GM18508 (cell line): Measurements from ENCODE around the gene WDTC1.

Source experiments
- ATAC-seq: cut with Tn5 transposase; IDR thresholded peaks from one replicate; pipeline ENCODE4 v1.9.1; 2021; ENCODE audit warnings: moderate number of reproducible peaks; ENCODE audit not compliant: insufficient read depth, unreplicated experiment

The WDTC1 gene

DNA sequence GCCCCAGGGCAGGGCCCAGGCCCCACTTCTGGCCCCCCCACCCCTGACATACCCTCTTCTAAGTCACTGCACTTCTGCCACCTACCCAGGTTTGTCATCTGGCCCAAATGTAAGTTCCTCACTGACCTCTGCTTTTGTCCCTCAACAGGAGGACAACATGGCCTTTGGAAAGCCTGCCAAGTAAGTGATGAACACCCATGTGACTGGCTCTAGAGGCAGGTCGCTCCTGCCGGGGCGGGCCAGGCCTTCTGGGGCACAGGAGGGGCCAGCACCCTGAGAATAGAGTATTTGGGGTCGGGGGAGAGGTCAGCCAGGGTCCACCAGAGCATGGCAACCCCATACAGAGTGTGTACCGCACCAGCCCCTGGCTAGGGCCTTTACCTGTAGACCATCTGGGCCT is 97.5 kb downstream of the WDTC1 start:
- ATAC-seq, result no peak

DNA sequence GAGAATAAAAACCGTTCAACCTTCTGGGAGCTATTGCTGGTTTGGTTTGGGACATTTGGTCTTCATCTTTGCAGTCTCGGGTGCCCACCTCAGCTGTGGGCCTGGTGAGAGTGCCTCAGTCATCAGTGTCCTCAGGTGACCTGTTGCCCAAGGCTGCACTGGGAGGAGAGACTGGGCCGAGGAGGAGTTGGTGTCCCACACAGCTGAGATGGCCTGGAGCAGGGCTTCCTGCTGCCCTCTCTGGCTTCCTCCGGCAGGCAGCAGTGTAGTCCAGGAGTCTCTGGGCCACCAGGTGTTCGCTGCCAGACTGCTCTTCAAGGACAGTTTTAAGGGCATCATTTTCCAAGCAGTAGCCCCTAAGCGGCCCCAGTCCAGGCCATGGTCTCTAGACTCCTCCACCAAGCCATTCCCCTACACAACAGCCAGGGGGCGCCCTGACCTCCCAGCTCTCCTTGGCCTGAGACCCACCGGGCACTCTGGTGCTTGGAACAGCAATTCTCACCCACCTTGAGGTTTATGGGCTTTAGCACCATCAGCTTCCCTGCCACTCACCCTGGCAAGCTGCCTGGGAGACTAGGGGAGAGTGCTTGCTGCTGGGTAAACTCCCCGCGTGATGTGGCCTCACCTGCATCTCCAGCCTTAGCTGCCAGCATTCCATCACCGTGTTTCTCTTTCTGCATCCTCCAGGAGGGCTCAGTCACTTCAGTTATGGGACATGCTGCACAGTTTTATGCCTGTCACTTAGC is 98.3 kb downstream of the WDTC1 start:
- ATAC-seq, result no peak

DNA sequence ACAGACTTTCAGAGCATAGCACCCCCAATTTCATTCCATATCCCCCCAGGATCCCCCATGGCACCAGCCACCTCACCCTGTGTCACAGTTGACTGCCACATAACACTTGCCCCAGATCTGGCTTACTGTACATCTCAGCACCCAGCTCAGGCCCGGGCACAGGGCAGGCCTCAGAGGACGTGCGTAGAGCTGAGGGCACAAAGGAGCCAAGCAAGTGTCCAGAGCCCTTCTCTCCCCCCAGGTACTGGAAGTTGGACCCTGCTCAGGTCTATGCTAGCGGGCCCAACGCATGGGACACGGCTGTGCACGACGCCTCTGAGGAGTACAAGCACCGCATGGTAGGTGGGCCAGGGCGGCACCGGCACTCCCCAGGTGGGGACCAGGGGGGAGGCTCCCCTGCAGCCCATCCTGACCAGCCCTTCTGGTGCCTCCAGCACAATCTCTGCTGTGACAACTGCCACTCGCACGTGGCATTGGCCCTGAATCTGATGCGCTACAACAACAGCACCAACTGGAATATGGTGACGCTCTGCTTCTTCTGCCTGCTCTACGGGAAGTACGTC is 99.4 kb downstream of the WDTC1 start:
- ATAC-seq, result no peak

DNA sequence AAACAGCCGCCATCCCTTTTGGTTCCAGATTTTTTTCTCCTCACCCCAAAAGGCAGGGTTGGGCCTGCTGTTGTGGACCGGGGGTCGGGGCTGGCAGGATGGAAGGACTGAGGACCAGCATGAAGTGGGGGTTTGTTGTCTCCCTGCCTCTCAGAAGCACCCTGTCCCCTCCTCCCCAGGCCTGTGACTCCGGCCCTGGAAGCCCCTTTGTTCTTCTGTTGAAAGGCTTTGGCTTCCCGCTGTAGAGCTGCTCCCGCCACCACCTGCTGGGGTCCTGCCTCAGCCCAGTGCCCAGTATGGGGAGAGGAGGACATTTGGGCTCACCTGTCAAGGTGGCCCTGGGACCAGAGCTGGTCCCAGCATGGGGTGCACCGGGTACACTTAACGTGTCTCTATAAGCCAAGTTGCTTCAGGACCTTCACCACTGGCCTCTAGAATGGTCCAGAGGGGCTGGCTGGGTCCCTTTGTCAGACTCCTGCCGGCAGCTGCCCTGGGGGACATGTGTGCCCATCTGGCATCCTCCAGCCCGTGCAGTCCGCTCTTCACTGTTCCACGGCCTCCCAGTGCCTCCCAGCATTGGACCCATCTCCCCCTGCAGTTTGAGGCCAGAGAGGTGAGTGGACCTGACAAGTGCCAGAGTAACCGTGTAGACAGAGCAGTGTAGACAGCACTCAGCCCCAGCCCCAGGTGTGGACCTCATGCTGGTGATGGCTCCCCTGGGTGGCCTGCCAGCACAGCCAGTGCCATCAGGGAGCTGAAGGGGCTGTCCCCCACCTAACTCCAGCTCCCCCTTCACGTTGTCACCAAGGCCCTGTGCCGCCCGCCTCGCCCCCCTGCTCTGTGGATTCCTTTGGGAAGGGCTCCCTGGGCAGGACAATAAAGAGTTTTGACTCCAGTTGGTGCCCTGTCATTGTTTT is 101.3 kb downstream of the WDTC1 start:
- ATAC-seq, result no peak

DNA sequence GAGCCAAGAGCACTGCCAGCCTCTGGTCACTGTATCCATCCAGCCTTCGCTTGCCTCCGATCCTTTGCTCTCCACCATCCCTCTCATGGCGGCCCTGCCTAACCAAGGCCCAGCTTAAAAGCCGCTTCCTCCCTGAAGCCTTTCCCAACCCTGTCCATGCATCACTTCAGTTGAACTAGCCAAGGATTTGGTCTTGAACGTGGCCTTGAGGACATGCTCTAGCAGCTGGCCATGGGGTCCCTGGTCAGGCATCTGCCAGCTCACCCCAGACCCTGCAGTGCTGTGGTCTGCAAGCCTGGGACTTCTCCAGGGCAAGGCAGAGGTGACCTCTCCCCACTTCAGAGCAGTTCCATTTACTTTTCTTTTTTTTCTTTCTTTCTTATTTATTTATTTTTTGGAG is 102.3 kb downstream of the WDTC1 start:
- ATAC-seq, result no peak

DNA sequence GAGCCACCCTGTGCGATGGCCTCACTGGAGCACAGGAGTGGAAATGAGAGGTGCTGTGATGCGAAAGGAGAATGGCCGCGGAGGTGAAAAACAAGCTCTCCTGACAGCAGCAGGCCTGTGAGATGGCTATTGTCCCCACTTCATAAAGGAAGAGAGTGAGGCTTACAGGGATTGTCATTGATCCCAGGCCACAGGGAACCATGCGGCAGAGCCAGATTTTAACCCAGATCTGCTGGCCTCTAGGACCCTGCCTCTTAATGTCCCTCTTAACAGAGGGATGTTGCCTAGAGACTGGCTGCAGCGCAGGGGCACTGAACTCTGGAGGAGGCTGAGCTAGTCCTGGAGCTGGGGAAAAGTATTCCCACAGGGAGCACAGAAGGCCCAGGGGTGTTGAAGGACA is 104.3 kb downstream of the WDTC1 start:
- no peak for ATAC-seq

DNA sequence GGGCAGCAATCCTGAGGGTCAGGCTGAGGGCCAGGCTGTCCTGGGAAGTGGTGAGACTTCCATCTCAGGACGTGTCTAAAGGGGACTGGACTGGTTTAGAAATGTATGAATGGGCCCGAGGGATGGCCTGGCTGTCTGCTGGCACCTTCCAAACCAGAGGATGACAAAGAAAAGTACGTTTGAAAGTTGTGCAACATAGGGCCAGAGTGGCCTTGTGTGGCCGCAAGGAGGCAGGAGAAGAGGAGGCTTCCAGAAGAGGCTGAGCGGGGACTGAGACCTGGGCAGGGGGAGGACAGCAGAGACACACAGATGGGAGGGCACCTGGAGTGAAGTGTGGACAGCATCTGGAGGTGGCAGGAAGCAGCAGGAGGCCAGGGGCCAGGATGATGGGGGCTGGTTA is 104.8 kb downstream of the WDTC1 start:
- ATAC-seq, result no peak

DNA sequence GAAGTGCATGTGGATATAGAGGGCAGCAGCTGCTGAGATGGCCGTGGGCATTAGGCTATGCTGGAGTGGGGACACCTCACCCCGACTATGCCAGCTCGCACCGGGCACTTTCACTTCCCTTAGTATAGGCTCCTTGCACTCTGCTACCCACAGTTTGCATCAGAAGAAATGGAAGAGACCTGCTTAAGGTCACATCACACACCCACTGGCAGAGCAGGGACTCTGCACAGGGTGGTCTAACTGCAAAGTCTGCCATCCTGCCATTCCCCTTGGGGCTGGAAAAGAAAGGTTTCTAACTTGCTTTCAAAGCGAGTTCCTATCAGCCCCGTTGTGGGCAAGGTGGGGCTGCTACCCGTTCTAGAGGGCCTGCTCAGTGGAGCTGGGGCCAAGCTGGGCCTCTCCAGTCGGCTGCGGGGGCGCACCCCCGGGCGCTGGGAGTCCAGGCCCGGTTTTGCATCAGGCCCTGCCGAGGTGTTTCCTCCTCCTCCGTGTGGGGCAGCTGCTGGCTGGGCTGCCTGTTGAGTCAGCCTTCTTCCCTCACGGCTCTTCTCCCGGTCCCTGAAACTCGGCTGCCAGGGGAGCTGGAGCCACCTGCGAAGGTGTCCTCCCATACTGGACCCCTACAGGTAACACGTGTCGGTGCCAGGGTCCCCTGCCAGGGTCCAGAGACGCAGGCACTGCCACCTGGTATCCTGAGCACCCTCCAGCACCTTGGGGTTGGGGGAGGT is 107.3 kb downstream of the WDTC1 start, which contains the start of gene SYTL1:
Gene SYTL1 (plus strand): TSS at position 498 of the 728 bp plus-strand sequence. CDS start 3,313 bp downstream, outside the sequence.
- ATAC-seq, result no peak

DNA sequence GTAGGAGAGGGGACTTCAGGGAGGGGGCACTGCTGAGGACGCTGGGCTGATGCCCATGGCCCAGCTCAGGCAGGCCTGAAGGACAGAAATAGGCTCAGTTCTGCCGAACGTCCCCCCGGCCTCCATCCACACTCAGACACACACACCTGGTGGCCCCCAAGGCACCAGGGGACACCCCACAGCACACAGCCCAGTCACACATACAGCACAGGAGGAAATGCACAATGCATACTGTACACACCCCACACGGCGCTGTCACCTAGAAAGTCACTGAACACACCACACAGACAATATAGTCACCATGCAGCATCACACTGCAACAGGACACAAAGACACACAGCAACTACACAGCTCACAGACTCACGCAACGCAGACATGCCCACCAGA is 108.0 kb downstream of the WDTC1 start:
- ATAC-seq, result no peak

DNA sequence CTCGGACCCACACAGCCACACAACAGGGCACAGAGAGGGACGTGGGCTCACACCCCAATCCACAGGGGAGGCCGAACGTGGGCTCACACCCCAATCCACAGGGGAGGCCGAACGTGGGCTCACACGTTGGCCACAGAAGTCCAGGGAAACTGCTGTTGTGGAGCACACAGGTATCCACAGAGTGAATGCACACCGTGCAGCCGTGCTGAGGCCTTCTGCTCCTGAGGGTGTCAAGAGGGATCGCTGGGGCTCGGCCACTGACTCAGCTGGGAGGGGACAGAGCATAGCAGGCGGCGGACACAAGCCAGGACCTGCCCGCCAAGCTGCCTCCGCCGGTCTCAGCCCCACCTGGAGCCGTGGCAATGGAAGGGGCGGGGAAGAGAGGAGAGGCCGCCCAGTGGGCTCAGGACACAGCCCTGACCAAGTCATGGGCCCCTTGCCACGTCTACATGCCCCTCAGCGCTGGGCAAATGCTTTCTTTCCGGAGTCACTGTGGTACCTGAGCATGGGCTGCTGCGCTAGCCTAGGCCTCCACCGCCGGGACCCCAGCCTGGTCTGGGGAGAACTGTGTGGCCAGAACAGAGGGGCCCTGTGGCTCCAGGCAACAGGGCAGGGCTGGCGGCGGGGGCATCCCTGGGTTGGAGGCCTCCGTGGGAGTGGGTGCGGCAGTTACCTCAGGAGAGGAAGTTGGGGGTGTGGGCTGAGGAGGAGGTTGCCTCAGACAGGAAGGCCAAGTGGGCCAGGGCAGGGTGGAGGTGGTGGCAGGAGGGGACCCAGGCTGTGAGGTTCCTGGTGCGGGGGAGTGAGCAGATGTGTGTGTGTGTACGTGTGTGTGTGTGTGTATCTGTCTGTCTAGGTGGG is 108.6 kb downstream of the WDTC1 start:
- ATAC-seq, result no peak

DNA sequence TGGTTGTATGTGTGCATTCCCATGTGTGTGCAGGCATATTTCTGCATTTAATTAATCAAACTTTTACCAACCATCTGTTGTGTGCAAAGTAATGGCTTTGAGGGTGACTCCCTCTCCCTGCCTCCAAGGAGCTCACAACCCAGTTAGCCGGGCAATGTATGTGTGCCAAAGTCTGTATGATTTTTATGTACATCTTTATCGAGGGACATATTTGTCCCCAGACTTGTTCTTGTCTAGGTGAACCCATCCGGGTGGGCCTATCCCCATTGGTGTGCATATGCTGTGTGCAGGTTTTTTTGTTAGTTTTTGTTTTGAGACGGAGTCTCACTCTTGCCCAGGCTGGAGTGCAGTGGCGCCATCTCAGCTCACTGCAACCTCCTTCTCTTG is 109.2 kb downstream of the WDTC1 start:
- no peak for ATAC-seq

DNA sequence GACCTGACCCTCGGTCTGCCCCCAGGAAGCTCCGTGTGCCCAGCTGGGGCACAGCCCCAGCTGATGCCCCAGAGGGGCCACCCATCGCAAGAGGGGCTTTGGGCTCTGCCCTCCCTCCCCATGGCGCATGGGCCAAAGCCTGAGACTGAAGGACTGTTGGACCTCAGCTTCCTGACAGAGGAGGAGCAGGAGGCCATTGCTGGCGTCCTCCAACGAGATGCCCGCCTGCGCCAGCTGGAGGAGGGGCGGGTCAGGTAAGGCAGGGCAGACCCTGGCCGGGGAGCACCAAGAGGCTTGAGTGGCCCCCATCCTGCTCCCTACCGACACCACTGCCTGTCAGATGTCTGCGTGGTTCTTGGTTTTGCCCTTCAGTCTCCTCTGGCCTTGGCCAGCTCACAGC is 110.8 kb downstream of the WDTC1 start:
- no peak for ATAC-seq

DNA sequence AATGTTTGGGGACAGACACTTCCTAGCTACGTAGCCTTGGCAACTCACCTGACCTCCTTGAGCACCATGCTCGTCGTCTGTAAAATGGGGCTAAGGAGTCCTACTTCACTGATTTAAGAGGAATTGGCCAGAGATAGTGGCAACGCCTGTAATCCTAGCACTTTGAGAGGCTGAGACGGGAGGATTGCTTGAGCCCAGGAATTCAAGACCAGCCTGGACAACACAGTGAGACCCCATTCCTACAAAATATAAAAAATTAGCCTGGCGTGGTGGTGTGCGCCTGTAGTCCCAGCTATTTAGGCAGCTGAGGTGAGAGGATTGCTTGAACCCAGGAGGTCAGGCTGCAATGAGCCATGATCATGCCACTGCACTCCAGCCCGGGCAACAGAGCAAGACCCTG is 111.9 kb downstream of the WDTC1 start:
- ATAC-seq, result no peak

DNA sequence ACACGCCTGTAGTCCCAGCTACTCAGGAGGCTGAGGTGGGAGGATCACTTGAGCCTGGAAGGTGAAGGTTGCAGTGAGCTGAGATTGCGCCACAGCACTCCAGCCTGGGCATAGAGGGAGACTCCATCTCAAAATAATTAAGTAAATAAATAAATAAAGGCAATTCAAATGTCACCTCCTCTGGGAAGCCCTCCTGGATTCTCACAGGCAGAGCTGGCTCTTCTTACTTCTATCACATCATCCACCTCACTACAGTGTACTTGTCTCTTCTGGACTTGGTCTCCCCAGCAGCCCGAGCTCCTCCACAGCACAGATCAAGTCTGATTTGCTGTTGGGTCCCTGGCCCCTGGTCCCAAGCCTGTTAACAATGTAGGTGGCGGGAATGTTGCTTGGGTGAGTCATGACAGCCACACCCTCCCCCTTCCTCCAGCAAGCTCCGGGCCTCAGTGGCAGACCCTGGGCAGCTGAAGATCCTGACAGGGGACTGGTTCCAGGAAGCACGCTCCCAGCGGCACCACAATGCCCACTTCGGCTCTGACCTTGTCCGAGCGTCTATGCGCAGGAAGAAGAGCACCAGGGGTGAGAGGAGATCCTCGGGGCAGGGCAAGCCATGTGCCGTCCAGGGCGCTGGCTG is 112.7 kb downstream of the WDTC1 start:
- no peak for ATAC-seq

DNA sequence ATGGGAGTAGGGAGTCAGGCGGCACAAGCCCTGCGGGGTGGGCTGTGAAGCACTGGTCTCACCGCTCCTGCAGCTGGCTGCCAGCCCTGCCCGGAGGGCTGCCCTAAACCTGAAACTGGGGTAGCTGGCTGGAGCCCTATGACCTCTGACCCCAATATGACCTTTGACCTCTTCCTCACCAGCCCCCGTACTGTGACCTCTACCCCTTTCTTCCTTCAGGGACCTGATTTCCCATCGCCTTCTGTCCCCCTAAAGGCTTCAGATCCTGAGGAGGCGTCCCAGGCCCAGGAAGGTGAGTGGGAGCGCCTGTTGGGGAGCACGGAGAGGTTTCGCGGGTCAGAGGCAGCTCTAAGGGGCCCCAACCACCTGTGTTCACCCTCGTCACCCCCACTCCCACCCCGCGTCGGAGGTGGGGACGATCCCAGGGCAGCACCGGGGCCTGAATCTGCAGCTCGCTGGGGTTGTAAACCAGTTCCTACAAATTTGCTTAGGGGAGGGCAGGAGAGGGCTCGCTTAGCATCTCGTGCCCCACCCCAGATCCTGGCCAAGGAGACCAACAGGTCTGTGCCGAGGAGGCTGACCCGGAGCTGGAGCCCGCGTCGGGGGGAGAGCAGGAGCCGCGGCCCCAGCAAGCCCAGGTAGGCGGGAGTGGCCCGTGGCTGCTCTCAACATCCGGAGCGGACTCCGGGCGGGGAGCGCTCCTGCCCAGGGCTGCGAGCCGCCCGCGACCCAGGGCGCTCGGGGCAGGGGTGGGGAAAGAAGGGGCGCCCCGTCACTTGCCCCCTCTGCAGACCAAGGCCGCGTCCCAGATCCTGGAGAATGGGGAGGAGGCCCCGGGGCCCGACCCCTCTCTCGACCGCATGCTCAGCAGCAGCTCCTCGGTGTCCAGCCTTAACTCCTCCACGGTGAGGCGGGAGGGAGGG is 114.7 kb downstream of the WDTC1 start:
- ATAC-seq, result no peak

DNA sequence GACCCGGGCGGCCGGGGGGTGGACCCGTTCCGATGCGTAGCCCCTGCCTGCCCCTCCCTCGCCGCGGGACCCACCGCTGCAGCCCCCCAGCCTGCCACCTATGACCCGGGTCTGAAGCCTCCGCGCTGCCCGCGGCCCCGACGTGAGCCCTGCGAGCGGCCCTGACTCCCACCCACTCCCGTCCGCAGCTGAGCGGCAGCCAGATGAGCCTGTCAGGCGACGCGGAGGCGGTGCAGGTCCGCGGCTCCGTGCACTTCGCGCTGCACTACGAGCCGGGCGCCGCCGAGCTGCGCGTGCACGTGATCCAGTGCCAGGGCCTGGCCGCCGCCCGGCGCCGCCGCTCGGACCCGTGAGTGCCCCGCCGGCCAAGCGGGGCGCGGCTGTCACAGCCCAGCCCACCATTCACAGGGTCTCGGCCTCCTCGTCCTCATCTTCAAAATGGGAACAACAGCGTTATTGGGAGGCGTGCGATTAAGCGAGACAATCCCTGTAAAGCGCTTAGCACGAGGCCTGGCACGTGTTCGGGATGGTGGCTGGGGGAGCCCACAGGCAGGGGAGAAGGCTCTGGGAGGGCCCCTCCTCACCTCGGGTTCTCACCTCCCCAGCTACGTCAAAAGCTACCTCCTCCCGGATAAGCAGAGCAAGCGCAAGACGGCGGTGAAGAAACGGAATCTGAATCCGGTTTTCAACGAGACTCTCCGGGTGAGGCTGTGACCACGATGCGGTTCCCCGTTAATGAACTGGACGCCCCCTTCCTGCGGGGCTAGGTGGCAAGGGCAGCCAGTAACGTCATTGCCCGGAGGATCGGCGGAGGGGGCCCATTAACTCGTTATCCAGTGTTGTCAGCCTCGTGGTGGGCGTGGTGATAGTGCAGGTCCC is 115.6 kb downstream of the WDTC1 start:
- no peak for ATAC-seq
